Measurements from ENCODE around the gene AGO4. TPM values are rescaled to one million over a fixed set of nuclear protein-coding genes. Genes with fewer than 3 reads are reported as not detected.
"Not testable (repeated sequence)": the region's sequence is repeated elsewhere in the genome, so short reads cannot be mapped to it uniquely, and the experiment has no call there.

AGO4 gene
- polyA plus RNA-seq, 2 donors = 5.5 to 9.1 TPM

DNA sequence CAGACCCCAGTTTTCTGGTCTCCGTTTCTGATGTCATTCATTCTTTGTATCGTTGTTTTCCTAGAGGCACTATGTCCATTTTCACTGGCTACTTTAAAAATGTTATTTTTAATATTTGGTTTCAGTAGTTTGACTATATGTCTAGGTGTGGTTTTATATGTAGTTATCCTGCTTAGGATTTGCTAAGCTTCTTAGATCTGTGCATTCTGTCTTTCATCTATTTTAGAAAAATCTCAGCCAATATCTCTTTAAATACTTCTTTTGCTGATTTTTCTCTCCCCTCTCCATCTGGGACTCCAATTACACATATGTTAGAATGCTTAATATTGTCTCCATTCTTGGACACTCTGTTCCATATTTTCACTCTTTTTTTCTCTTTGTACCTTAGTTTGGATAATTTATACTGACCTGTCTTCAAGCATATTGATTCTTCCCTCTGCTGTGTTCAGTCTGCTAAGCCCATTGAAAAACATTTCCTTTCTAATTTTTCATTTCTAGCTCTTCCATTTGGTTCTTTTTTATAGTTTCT is 24.7 kb upstream of the AGO4 start:
- Histone ChIP-seq H3K27ac (ENCODE audit: low read depth in 2 of 2, low read length in 1 of 2) (no peak overlapping the region), H3K27me3 (ENCODE audit: control insufficient read depth in 1 of 2, insufficient read depth in 2 of 2, low read length in 2 of 2) (no peaks in the 10 kb centered on the region), H3K4me1 (ENCODE audit: control insufficient read depth in 2 of 2, insufficient read depth in 2 of 2, low read length in 1 of 2) (no peaks in the 10 kb centered on the region), H3K4me3 (ENCODE audit: low read depth in 1 of 2, low read length in 2 of 2) (no peak overlapping the region), H3K36me3 (ENCODE audit: control insufficient read depth in 2 of 2, insufficient read depth in 2 of 2, low read length in 1 of 2) (no peaks in the 10 kb centered on the region), H3K9me3 (ENCODE audit: control insufficient read depth in 2 of 2, insufficient read depth in 1 of 2, low read depth in 1 of 2, low read length in 1 of 2) (no peaks in the 10 kb centered on the region)
- 94 to 98% methylated on average over 2 of the region's 2 CpGs for WGBS, 2 donors

DNA sequence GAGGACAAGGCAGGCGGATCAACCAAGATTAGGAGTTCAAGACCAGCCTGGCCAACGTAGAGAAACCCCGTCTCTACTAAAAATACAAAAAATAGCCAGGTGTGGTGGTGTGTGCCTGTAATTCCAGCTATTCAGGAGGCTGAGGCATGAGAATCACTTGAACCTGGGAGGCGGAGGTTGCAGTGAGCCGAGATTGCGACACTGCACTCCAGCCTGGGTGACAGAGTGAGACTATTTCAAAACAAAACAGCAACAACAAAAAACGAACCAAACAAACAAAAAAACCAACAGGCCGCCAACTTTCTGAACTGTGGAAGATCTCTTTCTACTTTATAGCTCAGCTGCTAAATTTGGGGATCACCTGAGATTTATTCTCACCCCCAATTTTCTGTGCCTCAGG is 23.5 kb upstream of the AGO4 start:
- H3K9me3 ChIP-seq (ENCODE audit: control insufficient read depth in 2 of 2, insufficient read depth in 1 of 2, low read depth in 1 of 2, low read length in 1 of 2); H3K36me3 ChIP-seq (ENCODE audit: control insufficient read depth in 2 of 2, insufficient read depth in 2 of 2, low read length in 1 of 2); H3K4me1 ChIP-seq (ENCODE audit: control insufficient read depth in 2 of 2, insufficient read depth in 2 of 2, low read length in 1 of 2); H3K27me3 ChIP-seq (ENCODE audit: control insufficient read depth in 1 of 2, insufficient read depth in 2 of 2, low read length in 2 of 2); H3K4me3 ChIP-seq (ENCODE audit: low read depth in 1 of 2, low read length in 2 of 2); H3K27ac ChIP-seq (ENCODE audit: low read depth in 2 of 2, low read length in 1 of 2): not testable (repeated sequence)
- 88 to 89% methylated on average over 8 of the region's 8 CpGs for WGBS, 2 donors

DNA sequence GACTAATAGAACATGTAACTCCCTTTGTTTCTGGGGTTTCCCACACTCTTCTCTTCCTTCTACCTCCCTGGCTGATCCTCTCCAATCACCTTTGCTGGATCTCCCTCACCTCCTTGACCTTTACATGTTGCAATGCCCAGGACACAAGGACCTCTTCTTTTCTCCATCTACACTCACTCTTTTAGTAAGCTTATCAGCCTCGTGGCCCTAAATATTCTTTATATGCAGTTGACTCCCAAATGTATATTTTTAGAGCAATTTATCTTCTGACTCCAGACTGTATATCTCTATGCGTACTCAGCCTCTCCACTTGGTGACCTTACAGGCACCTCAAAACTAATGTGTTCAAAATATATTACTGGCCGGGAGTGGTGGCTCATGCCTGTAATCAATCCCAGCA is 19.7 kb upstream of the AGO4 start:
- Histone ChIP-seq H3K36me3 (ENCODE audit: control insufficient read depth in 2 of 2, insufficient read depth in 2 of 2, low read length in 1 of 2) (no peaks in the 10 kb centered on the region), H3K9me3 (ENCODE audit: control insufficient read depth in 2 of 2, insufficient read depth in 1 of 2, low read depth in 1 of 2, low read length in 1 of 2) (no peaks in the 10 kb centered on the region), H3K27me3 (ENCODE audit: control insufficient read depth in 1 of 2, insufficient read depth in 2 of 2, low read length in 2 of 2) (no peaks in the 10 kb centered on the region), H3K27ac (ENCODE audit: low read depth in 2 of 2, low read length in 1 of 2) (no peak overlapping the region), H3K4me3 (ENCODE audit: low read depth in 1 of 2, low read length in 2 of 2) (no peak overlapping the region), H3K4me1 (ENCODE audit: control insufficient read depth in 2 of 2, insufficient read depth in 2 of 2, low read length in 1 of 2) (no peaks in the 10 kb centered on the region)
- WGBS, 2 donors = 66 to 73% methylated on average over 3 of the region's 3 CpGs

DNA sequence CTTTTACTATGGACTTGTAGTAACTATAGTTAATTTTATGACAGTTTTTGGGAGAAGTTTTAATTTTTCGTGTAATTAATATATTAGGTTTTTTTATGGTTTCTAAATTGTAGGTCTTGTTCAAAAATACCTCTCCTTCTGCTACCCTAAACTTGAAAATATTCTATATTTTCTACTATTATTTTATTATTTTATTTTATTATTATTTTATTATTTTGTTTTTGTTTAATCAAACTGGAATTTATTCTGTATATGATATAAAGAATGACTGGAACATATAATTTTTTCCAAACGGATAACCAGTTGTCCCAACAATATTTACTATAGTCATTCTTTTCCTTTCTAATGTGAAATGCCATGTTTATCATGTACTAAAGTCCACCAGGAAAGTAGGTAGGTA is 17.1 kb upstream of the AGO4 start:
- Histone ChIP-seq H3K27me3 (ENCODE audit: control insufficient read depth in 1 of 2, insufficient read depth in 2 of 2, low read length in 2 of 2) (no peaks in the 10 kb centered on the region), H3K4me1 (ENCODE audit: control insufficient read depth in 2 of 2, insufficient read depth in 2 of 2, low read length in 1 of 2) (no peaks in the 10 kb centered on the region), H3K9me3 (ENCODE audit: control insufficient read depth in 2 of 2, insufficient read depth in 1 of 2, low read depth in 1 of 2, low read length in 1 of 2) (no peaks in the 10 kb centered on the region), H3K36me3 (ENCODE audit: control insufficient read depth in 2 of 2, insufficient read depth in 2 of 2, low read length in 1 of 2) (no peaks in the 10 kb centered on the region), H3K4me3 (ENCODE audit: low read depth in 1 of 2, low read length in 2 of 2) (no peak overlapping the region), H3K27ac (ENCODE audit: low read depth in 2 of 2, low read length in 1 of 2) (no peak overlapping the region)
- 85 to 86% methylated on average over 2 of the region's 2 CpGs for WGBS, 2 donors

DNA sequence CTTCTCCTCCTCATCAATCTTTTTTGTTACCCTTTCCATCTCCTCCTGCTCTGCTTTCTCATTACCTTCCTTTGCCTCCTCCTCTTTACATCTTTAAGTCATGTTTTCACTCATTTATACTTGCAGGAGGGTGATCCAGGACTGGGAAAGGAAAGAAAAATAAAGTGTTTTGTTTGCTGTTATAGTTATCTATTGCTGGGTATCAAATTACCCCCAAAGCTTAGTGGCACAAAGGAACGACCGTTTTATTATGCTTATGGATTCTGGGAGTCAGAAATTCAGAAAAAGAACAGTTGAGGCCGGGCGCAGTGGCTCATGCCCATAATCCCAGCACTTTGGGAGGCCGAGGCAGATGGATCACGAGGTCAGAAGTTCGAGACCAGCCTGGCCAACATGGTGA is 12.5 kb upstream of the AGO4 start:
- no peak overlapping the region for H3K27ac ChIP-seq (ENCODE audit: low read depth in 2 of 2, low read length in 1 of 2)
- no peak overlapping the region for H3K4me3 ChIP-seq (ENCODE audit: low read depth in 1 of 2, low read length in 2 of 2)
- WGBS, 2 donors = 84 to 86% methylated on average over 7 of the region's 7 CpGs
- H3K27me3 ChIP-seq (ENCODE audit: control insufficient read depth in 1 of 2, insufficient read depth in 2 of 2, low read length in 2 of 2) = no peaks in the 10 kb centered on the region
- no peaks in the 10 kb centered on the region for H3K36me3 ChIP-seq (ENCODE audit: control insufficient read depth in 2 of 2, insufficient read depth in 2 of 2, low read length in 1 of 2)
- no peaks in the 10 kb centered on the region for H3K4me1 ChIP-seq (ENCODE audit: control insufficient read depth in 2 of 2, insufficient read depth in 2 of 2, low read length in 1 of 2)
- H3K9me3 ChIP-seq (ENCODE audit: control insufficient read depth in 2 of 2, insufficient read depth in 1 of 2, low read depth in 1 of 2, low read length in 1 of 2) = no peaks in the 10 kb centered on the region

DNA sequence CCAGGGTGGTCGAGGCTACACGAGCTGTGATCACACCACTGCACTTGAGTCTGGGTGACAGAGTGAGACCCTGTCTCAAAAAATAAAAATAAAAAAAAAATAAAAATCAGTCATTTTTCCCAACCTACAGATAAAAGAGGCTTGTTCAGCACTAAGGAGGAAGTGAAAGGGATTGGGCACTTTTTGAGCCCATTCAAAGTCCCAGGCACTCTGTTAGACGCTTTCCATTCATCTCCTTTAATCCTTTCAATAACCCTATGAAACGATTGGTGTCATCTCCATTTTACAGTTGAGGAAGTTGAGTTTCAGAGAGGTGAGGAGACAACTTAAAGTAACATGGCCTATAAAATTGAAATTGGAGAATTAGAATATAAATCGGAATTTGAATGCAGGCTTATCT is 10.4 kb upstream of the AGO4 start:
- no peaks in the 10 kb centered on the region for H3K27me3 ChIP-seq (ENCODE audit: control insufficient read depth in 1 of 2, insufficient read depth in 2 of 2, low read length in 2 of 2)
- 63 to 69% methylated on average over 5 of the region's 5 CpGs for WGBS, 2 donors
- H3K4me1 ChIP-seq (ENCODE audit: control insufficient read depth in 2 of 2, insufficient read depth in 2 of 2, low read length in 1 of 2) = no peaks in the 10 kb centered on the region
- H3K9me3 ChIP-seq (ENCODE audit: control insufficient read depth in 2 of 2, insufficient read depth in 1 of 2, low read depth in 1 of 2, low read length in 1 of 2) = no peaks in the 10 kb centered on the region
- H3K36me3 ChIP-seq (ENCODE audit: control insufficient read depth in 2 of 2, insufficient read depth in 2 of 2, low read length in 1 of 2) = no peaks in the 10 kb centered on the region
- H3K4me3 ChIP-seq (ENCODE audit: low read depth in 1 of 2, low read length in 2 of 2) = no peak overlapping the region
- H3K27ac ChIP-seq (ENCODE audit: low read depth in 2 of 2, low read length in 1 of 2) = no peak overlapping the region

DNA sequence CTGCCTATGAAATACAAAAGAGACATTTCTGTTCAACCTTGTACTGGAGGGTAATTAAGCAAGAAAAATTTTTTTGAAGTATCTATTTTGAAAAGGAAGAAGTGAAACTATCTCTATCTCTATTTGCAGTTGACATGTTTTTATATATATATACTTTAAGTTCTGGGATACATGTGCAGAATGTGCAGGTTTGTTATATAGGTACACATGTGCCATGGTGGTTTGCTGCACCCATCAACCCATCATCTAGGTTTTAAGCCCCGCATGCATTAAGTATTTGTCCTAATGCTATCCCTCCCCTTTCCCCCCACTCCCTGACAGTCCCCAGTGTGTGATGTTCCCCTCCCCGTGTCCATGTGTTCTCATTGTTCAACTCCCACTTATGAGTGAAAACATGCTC is 9.8 kb upstream of the AGO4 start:
- H3K4me1 ChIP-seq (ENCODE audit: control insufficient read depth in 2 of 2, insufficient read depth in 2 of 2, low read length in 1 of 2); H3K36me3 ChIP-seq (ENCODE audit: control insufficient read depth in 2 of 2, insufficient read depth in 2 of 2, low read length in 1 of 2); H3K27me3 ChIP-seq (ENCODE audit: control insufficient read depth in 1 of 2, insufficient read depth in 2 of 2, low read length in 2 of 2); H3K4me3 ChIP-seq (ENCODE audit: low read depth in 1 of 2, low read length in 2 of 2); H3K9me3 ChIP-seq (ENCODE audit: control insufficient read depth in 2 of 2, insufficient read depth in 1 of 2, low read depth in 1 of 2, low read length in 1 of 2); H3K27ac ChIP-seq (ENCODE audit: low read depth in 2 of 2, low read length in 1 of 2): not testable (repeated sequence)
- WGBS, 2 donors = 54 to 67% methylated on average over 2 of the region's 2 CpGs

DNA sequence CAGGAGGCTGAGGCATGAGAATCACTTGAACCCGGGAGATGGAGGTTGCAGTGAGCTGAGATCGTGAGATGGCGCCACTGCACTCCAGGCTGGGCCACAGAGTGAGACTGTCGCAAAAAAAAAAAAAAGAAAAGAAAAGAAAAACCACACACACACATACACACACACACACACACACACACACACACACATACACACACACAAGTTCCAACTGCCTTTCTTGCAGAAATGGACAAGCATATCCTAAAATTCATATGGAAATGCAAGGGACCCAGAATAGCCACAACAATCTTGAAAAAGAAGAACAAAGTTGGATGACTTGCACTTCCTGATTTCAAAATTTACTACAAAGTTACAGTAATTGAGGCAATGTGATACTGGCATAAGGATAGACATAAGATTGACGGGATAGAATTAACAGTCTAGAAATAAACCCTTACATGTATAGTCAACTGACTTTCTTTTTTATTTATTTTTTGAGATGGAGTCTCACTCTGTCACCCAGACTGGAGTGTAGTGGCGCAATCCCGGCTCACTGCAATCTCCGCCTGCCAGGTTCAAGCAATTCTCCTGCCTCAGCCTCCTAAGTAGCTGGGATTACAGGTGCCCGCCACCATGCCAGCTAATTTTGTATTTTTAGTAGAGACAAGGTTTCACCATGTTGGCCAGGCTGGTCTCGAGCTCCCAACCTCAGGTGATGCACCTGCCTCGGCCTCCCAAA is 7.5 kb upstream of the AGO4 start:
- H3K27ac ChIP-seq (ENCODE audit: low read depth in 2 of 2, low read length in 1 of 2); H3K4me1 ChIP-seq (ENCODE audit: control insufficient read depth in 2 of 2, insufficient read depth in 2 of 2, low read length in 1 of 2); H3K4me3 ChIP-seq (ENCODE audit: low read depth in 1 of 2, low read length in 2 of 2); H3K27me3 ChIP-seq (ENCODE audit: control insufficient read depth in 1 of 2, insufficient read depth in 2 of 2, low read length in 2 of 2); H3K9me3 ChIP-seq (ENCODE audit: control insufficient read depth in 2 of 2, insufficient read depth in 1 of 2, low read depth in 1 of 2, low read length in 1 of 2); H3K36me3 ChIP-seq (ENCODE audit: control insufficient read depth in 2 of 2, insufficient read depth in 2 of 2, low read length in 1 of 2): not testable (repeated sequence)
- WGBS, 2 donors = 91% methylated on average over 11 of the region's 11 CpGs

DNA sequence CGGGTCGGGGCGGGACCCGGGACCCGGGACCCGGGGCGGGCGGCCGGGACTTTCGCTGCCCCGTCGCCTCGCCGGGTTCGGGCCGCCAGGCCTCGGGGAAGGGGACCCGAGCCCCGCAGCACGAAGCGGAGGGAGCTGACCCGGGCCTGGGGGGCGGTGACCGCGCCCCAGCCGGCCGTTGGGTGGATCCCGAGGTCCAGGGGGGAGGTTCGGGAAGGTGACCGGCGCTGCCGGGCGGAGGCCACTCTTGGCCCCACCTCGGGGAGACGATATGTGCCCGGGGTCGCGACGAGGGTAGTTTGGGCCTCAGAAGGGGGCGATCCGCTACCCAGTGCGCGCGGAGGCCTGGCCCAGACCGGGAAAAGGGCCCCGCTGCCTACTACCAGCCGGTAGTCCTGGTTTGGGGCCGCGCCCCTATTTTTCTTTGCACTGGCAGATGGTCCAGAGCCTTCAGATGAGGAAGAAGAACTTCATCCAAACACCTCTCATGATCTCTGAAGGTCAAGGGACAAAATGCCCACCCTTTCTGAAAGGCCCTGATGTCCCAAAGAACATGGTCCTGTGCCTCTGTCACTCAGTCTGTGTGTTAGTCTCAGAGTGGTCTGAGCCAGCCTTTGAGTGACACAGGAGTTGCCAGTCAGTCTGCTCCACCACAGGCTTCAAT is 766 bp downstream of the AGO4 start:
- no peaks in the 10 kb centered on the region for H3K27me3 ChIP-seq (ENCODE audit: control insufficient read depth in 1 of 2, insufficient read depth in 2 of 2, low read length in 2 of 2)
- H3K9me3 ChIP-seq (ENCODE audit: control insufficient read depth in 2 of 2, insufficient read depth in 1 of 2, low read depth in 1 of 2, low read length in 1 of 2) = no peaks in the 10 kb centered on the region
- peak overlapping the region; percentile 86 to 92 for H3K27ac ChIP-seq (ENCODE audit: low read depth in 2 of 2, low read length in 1 of 2)
- H3K4me1 ChIP-seq (ENCODE audit: control insufficient read depth in 2 of 2, insufficient read depth in 2 of 2, low read length in 1 of 2) = peaks cover 0 to 2% of the 10 kb centered on the region in 2 donors
- 0 to 1% methylated on average over 30 to 49 of the region's 49 CpGs for WGBS, 2 donors
- H3K36me3 ChIP-seq (ENCODE audit: control insufficient read depth in 2 of 2, insufficient read depth in 2 of 2, low read length in 1 of 2) = no peaks in the 10 kb centered on the region
- H3K4me3 ChIP-seq (ENCODE audit: low read depth in 1 of 2, low read length in 2 of 2) = peak overlapping the region; percentile 91 to 95

All from esophagus (tissue), 2 donors.